ENCODE measurements around the gene OPTC. TPM values are rescaled to one million over a fixed set of nuclear protein-coding genes. Genes with fewer than 3 reads are reported as not detected.

OPTC gene
- total RNA-seq, 4 donors from 2014 or later = not detected

- Histone ChIP-seq H3K4me1 (peaks cover 17% of the 10 kb centered on the region), H3K27ac (no peak overlapping the region), H3K36me3 (no peaks in the 10 kb centered on the region), H3K9me3 (no peaks in the 10 kb centered on the region), H3K4me3 (no peak overlapping the region), H3K27me3 (no peaks in the 10 kb centered on the region)
- no peak for TF ChIP-seq EP300 (IDR thresholded peaks at IDR 0.05)
- TF ChIP-seq POLR2A (IDR thresholded peaks at IDR 0.05) = no peak
- no peak for TF ChIP-seq CTCF (IDR thresholded peaks at IDR 0.05)
- TF ChIP-seq POLR2AphosphoS5 (IDR thresholded peaks at IDR 0.05) = no peak
- no peak for DNase-seq (ENCODE audit: low spot score in 2 of 2)
- WGBS = 82% methylated on average over 7 of the region's 9 CpGs
These were observed 2.3 kb upstream of the OPTC start for GRCh38 chr1:203491664-203492063.

- Histone ChIP-seq H3K27ac (no peak overlapping the region), H3K36me3 (no peaks in the 10 kb centered on the region), H3K9me3 (no peaks in the 10 kb centered on the region), H3K4me3 (no peak overlapping the region), H3K4me1 (peaks cover 11% of the 10 kb centered on the region), H3K27me3 (no peaks in the 10 kb centered on the region)
- no peak for DNase-seq (ENCODE audit: low spot score in 2 of 2)
- no peak for TF ChIP-seq CTCF (IDR thresholded peaks at IDR 0.05)
- no peak for TF ChIP-seq EP300 (IDR thresholded peaks at IDR 0.05)
- TF ChIP-seq POLR2A (IDR thresholded peaks at IDR 0.05) = no peak
- no peak for TF ChIP-seq POLR2AphosphoS5 (IDR thresholded peaks at IDR 0.05)
- WGBS = 46% methylated on average over 8 of the region's 8 CpGs
These were observed 1.7 kb upstream of the OPTC start for GRCh38 chr1:203492082-203492747.

- Histone ChIP-seq H3K9me3 (no peaks in the 10 kb centered on the region), H3K27ac (no peak overlapping the region), H3K4me1 (peaks cover 6% of the 10 kb centered on the region), H3K27me3 (no peaks in the 10 kb centered on the region), H3K36me3 (no peaks in the 10 kb centered on the region), H3K4me3 (no peak overlapping the region)
- no peak for DNase-seq (ENCODE audit: low spot score in 2 of 2)
- no peak for TF ChIP-seq EP300 (IDR thresholded peaks at IDR 0.05)
- TF ChIP-seq POLR2A (IDR thresholded peaks at IDR 0.05) = no peak
- TF ChIP-seq POLR2AphosphoS5 (IDR thresholded peaks at IDR 0.05) = no peak
- no peak for TF ChIP-seq CTCF (IDR thresholded peaks at IDR 0.05)
- 46% methylated on average over 6 of the region's 6 CpGs for WGBS
These were observed 1.2 kb upstream of the OPTC start for GRCh38 chr1:203492748-203493130.

GRCh38 chr1:203495845-203496244 lies 1.9 kb downstream of the OPTC start:
- Histone ChIP-seq H3K27ac (no peak overlapping the region), H3K4me3 (no peak overlapping the region), H3K9me3 (no peaks in the 10 kb centered on the region), H3K4me1 (no peaks in the 10 kb centered on the region), H3K36me3 (no peaks in the 10 kb centered on the region), H3K27me3 (no peaks in the 10 kb centered on the region)
- TF ChIP-seq EP300 (IDR thresholded peaks at IDR 0.05) (no peak), CTCF (IDR thresholded peaks at IDR 0.05) (no peak), POLR2AphosphoS5 (IDR thresholded peaks at IDR 0.05) (no peak), POLR2A (IDR thresholded peaks at IDR 0.05) (no peak)
- no peak for DNase-seq (ENCODE audit: low spot score in 2 of 2)
- WGBS = 80% methylated on average over 7 of the region's 7 CpGs

GRCh38 chr1:203497269-203497777 lies 3.4 kb downstream of the OPTC start:
- Histone ChIP-seq H3K27me3 (no peaks in the 10 kb centered on the region), H3K9me3 (no peaks in the 10 kb centered on the region), H3K27ac (no peak overlapping the region), H3K4me3 (no peak overlapping the region), H3K4me1 (no peaks in the 10 kb centered on the region), H3K36me3 (no peaks in the 10 kb centered on the region)
- no peak for DNase-seq (ENCODE audit: low spot score in 2 of 2)
- 89% methylated on average over 5 of the region's 5 CpGs for WGBS
- TF ChIP-seq EP300 (IDR thresholded peaks at IDR 0.05) (no peak), POLR2AphosphoS5 (IDR thresholded peaks at IDR 0.05) (no peak), CTCF (IDR thresholded peaks at IDR 0.05) (no peak), POLR2A (IDR thresholded peaks at IDR 0.05) (no peak)

Data from suprapubic skin (tissue), 4 donors.